Stimulated activated CD8-positive, alpha-beta memory T cell treated with anti-CD3 and anti-CD28 coated beads, Interleukin-7, amount 100 ng/mL, for 48 hours (primary cell): ENCODE data around the gene TCERG1L.

ENCODE experiments used
- DNase-seq, 2 donors: peaks; one replicate each; pipeline ENCODE4 v3.0.0-alpha.2; 2020; ENCODE audit warnings: low read depth in 1 of 2; ENCODE audit errors: extremely low read depth in 1 of 2

Gene TCERG1L

GRCh38 chr10:131272897-131273451, 38.5 kb downstream of the TCERG1L start:
- no peak for DNase-seq

- DNase-seq, result no peak
Measured at GRCh38 chr10:131271966-131272365, 39.6 kb downstream of the TCERG1L start.

- DNase-seq, result no peak
Measured at GRCh38 chr10:131271195-131271880, 40.2 kb downstream of the TCERG1L start.

- DNase-seq, result no peak
Measured at GRCh38 chr10:131270461-131271190, 40.9 kb downstream of the TCERG1L start.

- DNase-seq, result no peak
Measured at GRCh38 chr10:131269776-131270460, 41.6 kb downstream of the TCERG1L start.

GRCh38 chr10:131267814-131268095, 43.8 kb downstream of the TCERG1L start:
- no peak for DNase-seq

GRCh38 chr10:131266936-131267813, 44.3 kb downstream of the TCERG1L start:
- DNase-seq, result no peak

GRCh38 chr10:131264110-131264788, 47.3 kb downstream of the TCERG1L start:
- DNase-seq, result no peak

GRCh38 chr10:131261890-131262475, 49.5 kb downstream of the TCERG1L start:
- no peak for DNase-seq

- DNase-seq, result no peak
Measured at GRCh38 chr10:131260452-131261211, 50.9 kb downstream of the TCERG1L start.

GRCh38 chr10:131260031-131260430, 51.5 kb downstream of the TCERG1L start:
- no peak for DNase-seq

GRCh38 chr10:131259535-131259934, 52.0 kb downstream of the TCERG1L start:
- no peak for DNase-seq

GRCh38 chr10:131258256-131258655, 53.3 kb downstream of the TCERG1L start:
- no peak for DNase-seq

GRCh38 chr10:131257027-131257426, 54.5 kb downstream of the TCERG1L start:
- DNase-seq, result no peak

- no peak for DNase-seq
Measured at GRCh38 chr10:131254859-131255252, 56.7 kb downstream of the TCERG1L start.

GRCh38 chr10:131253931-131254858, 57.3 kb downstream of the TCERG1L start:
- DNase-seq, result no peak

GRCh38 chr10:131252567-131253276, 58.8 kb downstream of the TCERG1L start:
- DNase-seq, result no peak
